NCI-H2196 (cell line): ENCODE data around the gene SMG7.

Experiments used
- DNase-seq: peaks from one replicate; lab custom pipeline; 2025; ENCODE audit not compliant: unreplicated experiment; lab: John Stamatoyannopoulos, UW

SMG7 gene

DNA sequence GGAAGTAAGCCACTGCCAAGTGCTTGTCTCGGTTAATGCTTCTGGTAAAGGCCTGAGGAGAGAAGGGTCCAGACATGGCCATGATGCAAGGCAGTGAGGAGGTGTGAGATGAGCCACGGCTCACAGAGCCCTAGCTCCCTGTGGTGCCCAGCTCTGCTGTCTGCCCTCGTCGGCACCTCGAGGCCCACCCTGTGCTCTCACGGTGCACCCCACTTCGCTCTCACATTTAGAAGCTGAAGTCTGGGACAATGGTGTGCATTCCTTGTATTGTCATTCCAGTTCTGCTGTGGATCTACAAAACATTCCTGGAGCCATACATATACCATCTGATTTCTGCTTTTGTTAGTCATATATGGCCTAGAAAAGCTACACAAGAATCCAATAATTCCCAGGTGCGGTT lies 114.6 kb downstream of the SMG7 start:
- no peak for DNase-seq

- no peak for DNase-seq
These were observed 116.5 kb downstream of the SMG7 start for GRCh38 chr1:183588827-183589226.

DNA sequence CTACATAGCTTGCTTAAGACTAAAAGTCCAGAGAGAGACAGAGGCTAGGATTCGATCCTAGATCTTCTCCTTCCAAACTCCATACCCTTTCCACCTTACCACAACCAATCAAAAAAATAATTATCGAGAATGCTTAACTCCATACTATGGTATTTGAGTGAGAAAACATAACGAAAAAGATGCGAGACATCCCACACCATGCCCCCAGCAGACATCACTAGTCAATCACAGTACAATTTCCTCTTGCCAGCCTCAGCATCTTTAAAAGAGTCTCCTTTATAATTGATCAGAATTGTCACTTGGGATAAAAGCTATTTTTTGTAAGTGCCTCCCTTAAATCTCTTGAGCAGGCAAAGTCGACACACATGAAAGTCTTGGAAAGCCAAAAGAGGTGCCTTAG lies 117.1 kb downstream of the SMG7 start:
- DNase-seq, result no peak

DNA sequence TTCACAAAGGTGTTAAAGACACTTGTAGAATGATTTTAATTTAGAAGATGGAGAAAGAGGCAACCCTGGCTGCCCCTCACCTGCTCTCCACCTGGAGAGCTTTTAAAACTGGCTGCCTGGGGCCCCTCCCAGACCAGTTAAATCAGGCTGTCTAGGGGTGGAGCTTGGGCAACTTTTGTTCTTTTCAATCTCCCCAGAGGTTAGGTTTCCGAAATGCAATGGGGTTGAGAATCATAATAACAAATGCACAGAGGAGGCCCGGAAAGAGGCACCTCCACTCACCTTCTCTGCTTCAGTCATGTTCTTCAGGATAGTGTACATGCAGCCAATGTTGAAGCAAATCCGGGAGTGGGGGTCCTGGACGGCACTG lies 117.6 kb downstream of the SMG7 start:
- DNase-seq, result no peak

- no peak for DNase-seq
These were observed 118.2 kb downstream of the SMG7 start, which contains the start of gene NCF2 for GRCh38 chr1:183590244-183591191. TSS of gene NCF2 (minus strand) at chr1:183590459. CDS start at chr1:183590329, 130 bp downstream.

- DNase-seq, result no peak
These were observed 120.4 kb downstream of the SMG7 start for GRCh38 chr1:183592733-183593132.

- DNase-seq, result no peak
These were observed 121.1 kb downstream of the SMG7 start for GRCh38 chr1:183593356-183593755.

GRCh38 chr1:183595537-183595936 lies 123.2 kb downstream of the SMG7 start:
- DNase-seq, result no peak

DNA sequence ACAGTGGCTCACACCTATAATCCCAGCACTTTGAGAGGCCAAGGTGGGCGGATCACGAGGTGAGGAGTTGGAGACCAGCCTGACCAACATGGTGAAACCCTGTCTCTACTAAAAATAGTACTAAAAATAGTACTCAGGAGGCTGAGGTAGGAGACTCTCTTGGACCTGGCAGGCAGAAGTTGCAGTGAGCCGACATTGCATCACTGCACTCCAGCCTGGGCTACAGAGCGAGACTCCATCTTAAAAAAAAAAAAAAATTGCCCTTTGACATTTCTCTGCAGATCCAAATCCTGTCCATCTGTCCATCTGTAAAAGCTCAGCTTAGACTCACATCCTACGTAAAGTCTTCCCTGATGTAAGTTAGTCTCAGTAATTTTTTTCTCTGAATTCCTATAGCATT lies 124.2 kb downstream of the SMG7 start:
- no peak for DNase-seq

DNA sequence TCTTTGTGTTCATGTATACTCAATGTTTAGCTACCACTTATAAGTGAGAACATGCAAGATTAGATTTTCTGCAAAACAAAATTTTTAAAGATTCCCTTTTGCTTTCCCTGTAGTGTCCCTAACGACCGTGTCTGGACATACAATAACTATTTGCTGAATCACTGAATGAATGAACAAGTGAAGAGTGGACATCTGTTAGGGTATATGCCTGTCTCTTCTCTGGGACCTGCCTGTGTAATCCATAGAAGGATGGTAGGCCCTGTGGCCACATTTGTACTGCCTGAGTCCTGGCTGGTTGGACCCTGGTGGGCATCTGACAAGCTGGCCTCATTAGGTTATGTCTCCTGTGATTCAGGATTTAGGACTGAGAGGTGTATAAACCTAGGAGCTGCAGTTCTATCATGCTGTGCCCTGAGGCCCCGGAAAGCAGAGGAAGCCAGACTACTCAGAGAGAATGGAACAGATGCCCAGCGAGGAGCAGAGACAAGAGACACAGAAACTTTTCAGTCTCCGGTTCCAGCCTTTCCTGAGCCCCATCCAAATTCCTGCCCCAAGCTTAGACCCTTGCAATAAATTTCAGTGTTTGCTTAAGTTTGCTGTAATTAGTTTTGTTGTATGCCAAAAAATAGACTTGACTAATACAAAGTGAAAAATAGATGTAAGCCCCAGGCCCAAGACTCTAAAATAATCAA lies 125.5 kb downstream of the SMG7 start:
- DNase-seq, result no peak

DNA sequence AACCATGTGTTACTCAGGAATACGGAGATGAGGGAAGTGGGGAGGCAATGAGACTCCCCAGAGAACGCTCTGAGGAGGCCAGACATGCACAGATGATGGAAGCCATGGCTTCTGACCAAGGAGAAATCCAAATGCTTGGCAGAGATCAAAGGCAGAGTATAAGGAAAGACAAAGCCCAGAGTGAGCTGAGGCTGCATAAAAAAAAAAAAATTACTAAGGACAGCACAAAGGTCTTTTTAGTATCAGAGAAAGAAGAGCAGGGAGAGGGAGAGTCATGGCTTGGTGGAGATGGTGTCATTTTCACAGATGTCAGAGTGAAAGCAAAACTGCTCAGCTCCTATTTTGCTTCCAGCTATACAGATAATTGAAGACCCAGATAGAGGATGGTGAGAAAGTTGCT lies 126.1 kb downstream of the SMG7 start:
- DNase-seq, result no peak

DNA sequence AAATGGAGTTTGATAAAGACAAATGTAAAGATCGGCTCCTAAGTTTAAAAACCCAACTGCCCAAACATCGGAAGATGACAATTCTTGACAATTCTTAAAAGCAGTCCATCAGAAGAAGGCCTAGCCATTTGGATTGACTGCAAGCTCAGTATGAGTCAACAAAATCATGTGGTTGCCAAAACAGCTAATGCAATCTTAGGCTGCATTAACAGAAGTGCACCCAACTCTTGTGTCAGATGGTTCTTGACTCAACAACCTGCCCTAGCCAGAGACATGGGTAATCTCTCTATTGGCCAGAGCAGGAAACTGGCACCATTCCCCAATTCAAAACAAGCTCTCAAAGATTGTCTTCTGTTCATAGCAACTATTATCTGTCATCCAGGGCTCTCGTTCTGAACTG lies 127.8 kb downstream of the SMG7 start:
- DNase-seq, result peak; percentile 15

DNA sequence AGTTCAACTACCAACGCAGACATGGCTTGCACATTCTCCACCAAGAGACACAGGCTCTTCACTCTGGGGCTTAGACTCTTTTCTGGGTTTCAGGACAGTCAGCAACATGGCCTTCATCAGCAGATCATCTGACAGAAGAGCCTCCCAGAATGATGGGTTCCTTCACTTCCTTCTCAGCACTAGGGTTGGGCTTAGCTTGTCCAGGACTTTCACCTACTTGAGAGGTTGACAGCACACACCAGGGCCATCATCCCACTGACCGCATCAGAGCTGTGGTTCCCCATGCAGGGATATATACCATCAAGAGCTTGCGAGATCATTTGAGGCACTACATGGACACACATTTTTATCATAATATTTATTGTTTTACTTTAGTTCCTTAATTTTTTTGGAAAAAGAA lies 128.3 kb downstream of the SMG7 start:
- DNase-seq, result no peak

DNA sequence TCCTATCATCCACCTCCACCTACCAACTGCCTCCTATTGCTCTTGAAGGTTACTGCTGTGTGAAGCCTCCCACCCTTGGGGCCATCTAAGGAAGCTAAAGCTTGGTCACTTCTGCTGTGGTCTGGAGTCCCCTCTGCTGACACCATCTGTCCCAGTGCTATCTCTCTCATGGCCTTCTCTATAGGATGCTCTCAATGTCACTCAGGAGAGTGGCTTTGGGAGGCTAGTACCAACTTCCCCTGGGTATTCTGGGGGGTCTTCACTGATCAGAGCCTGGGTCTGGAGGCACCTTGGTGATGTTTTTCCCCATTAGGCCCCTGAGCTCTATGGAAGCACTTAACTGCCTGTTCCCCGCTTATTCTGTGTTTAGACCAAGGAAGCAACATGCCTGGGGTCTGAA lies 130.2 kb downstream of the SMG7 start:
- no peak for DNase-seq
